OCI-LY3 (cell line): ENCODE data around the gene DOK7.

Experiments used
- CTCF ChIP-seq: fragments of 200-600, 300-600 bp; sonication (generic); IDR thresholded peaks from 2 replicates; pipeline ENCODE4 v1.5.1; 2014; ENCODE audit warnings: antibody characterized with exemption, low read length, low read depth
- EZH2phosphoT487 ChIP-seq: fragments of 200-600 bp; shearing (Covaris generic); IDR thresholded peaks from 2 replicates; pipeline ENCODE4 v1.6.1; 2018; ENCODE audit warnings: antibody characterized with exemption, mixed run types, low read depth

GRCh38 chr4:3440979-3441500 lies 22.1 kb upstream of the DOK7 start:
- TF ChIP-seq CTCF: no peak
- TF ChIP-seq EZH2phosphoT487: no peak
